ENCODE results near the gene PAM.

DNA sequence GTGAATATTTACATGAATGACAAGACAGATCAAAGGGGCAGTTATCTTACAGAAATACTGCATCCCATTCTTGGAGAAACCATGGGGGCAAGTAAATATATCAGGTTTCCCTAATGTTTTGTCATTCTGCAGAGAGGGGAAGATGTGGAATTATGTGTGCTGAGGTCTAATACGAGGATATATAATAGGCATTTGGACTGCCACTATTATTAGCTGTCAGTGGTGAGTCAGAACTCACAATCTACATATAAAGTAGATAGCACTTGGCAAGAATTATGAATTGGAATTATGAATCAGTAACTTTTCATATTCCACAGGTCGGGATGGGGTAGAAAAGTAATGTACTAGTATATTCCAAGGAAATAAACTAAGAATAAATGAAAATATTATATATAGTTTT, 243.1 kb downstream of the PAM start:
- TF ChIP-seq SUZ12 (IDR thresholded peaks at IDR 0.05; ENCODE audit: extremely low read depth, insufficient read depth, insufficient read length): no peak
- TF ChIP-seq YY1 (IDR thresholded peaks at IDR 0.05; ENCODE audit: insufficient read depth, insufficient read length): no peak
